Kidney epithelial cell (primary cell): Measurements from ENCODE around the gene FXYD1. TPM values are rescaled to one million over a fixed set of nuclear protein-coding genes. Genes with fewer than 3 reads are reported as not detected.

Experiments
- DNase-seq: peaks from one replicate; pipeline ENCODE4 v3.0.0-alpha.2; 2010; ENCODE audit warnings: low read depth
- H3K27me3 ChIP-seq: 2 replicates; pipeline ENCODE4 v1.6.0; 2011; ENCODE audit warnings: low read length; ENCODE audit not compliant: control insufficient read depth, insufficient read depth
- H3K36me3 ChIP-seq: 2 replicates; pipeline ENCODE4 v1.5.1; 2011; ENCODE audit warnings: low read length; ENCODE audit not compliant: control insufficient read depth, insufficient read depth
- H3K4me3 ChIP-seq: 2 replicates; pipeline ENCODE4 v1.5.1; 2011; ENCODE audit warnings: low read depth, mild to moderate bottlenecking, control low read depth, low read length
- CTCF ChIP-seq: IDR thresholded peaks from 2 replicates; pipeline ENCODE4 v1.5.1; 2011; ENCODE audit warnings: mild to moderate bottlenecking, moderate library complexity, low read length, control low read depth, inconsistent platforms; ENCODE audit not compliant: insufficient read depth, poor library complexity, severe bottlenecking
- total RNA-seq: library from RNA; depleted of rRNA; stranded (reverse); fragments of >200 nt; gene quantifications from 2 replicates; pipeline ENCODE4 v1.2.3, GENCODE V29; 2015

FXYD1 gene
- total RNA-seq, 1 donor from 2014 or later: not detected

- no peak for TF ChIP-seq CTCF
- H3K36me3 ChIP-seq: no peaks in the 10 kb centered on the region
- peaks cover 33% of the 10 kb centered on the region for H3K27me3 ChIP-seq
- no peak overlapping the region for H3K4me3 ChIP-seq
- DNase-seq: no peak
Measured at GRCh38 chr19:35112995-35113688, 25.5 kb upstream of the FXYD1 start.

- H3K36me3 ChIP-seq: no peaks in the 10 kb centered on the region
- no peak for DNase-seq
- TF ChIP-seq CTCF: peak; percentile 99
- H3K27me3 ChIP-seq: peaks cover 26% of the 10 kb centered on the region
- no peak overlapping the region for H3K4me3 ChIP-seq
Measured at GRCh38 chr19:35114353-35115176, 24.1 kb upstream of the FXYD1 start.

- peaks cover 23% of the 10 kb centered on the region for H3K27me3 ChIP-seq
- no peak for DNase-seq
- no peak for TF ChIP-seq CTCF
- no peak within 1 kb of the TSS for H3K4me3 ChIP-seq
- H3K36me3 ChIP-seq: no peaks in the 10 kb centered on the region
Measured at GRCh38 chr19:35115177-35115951, 23.3 kb upstream of the FXYD1 start, which contains the start of gene FXYD3. FXYD3 (plus strand) TSS chr19:35115823; CDS start chr19:35119377, 3,554 bp downstream.

GRCh38 chr19:35116072-35116801 lies 22.4 kb upstream of the FXYD1 start:
- Histone ChIP-seq H3K4me3 (no peak overlapping the region), H3K36me3 (no peaks in the 10 kb centered on the region), H3K27me3 (peaks cover 23% of the 10 kb centered on the region)
- no peak for DNase-seq
- TF ChIP-seq CTCF: no peak

- TF ChIP-seq CTCF: no peak
- Histone ChIP-seq H3K36me3 (no peaks in the 10 kb centered on the region), H3K4me3 (no peak overlapping the region), H3K27me3 (peaks cover 23% of the 10 kb centered on the region)
- DNase-seq: no peak
Measured at GRCh38 chr19:35117116-35117515, 21.5 kb upstream of the FXYD1 start.
